GM19351 (cell line): Measurements from ENCODE around the gene GABBR2.

Source experiments
- ATAC-seq: cut with Tn5 transposase; IDR thresholded peaks from one replicate; pipeline ENCODE4 v1.9.1; 2021; ENCODE audit warnings: mild to moderate bottlenecking, moderate library complexity; ENCODE audit not compliant: unreplicated experiment

Gene GABBR2

GRCh38 chr9:98333703-98334582, 374.8 kb downstream of the GABBR2 start:
- ATAC-seq, result no peak

GRCh38 chr9:98332405-98332831, 376.3 kb downstream of the GABBR2 start:
- no peak for ATAC-seq

- no peak for ATAC-seq
Measured at GRCh38 chr9:98331536-98332259, 377.0 kb downstream of the GABBR2 start.

GRCh38 chr9:98330831-98331230, 377.9 kb downstream of the GABBR2 start:
- no peak for ATAC-seq

- ATAC-seq, result no peak
Measured at GRCh38 chr9:98329904-98330303, 378.8 kb downstream of the GABBR2 start.

- no peak for ATAC-seq
Measured at GRCh38 chr9:98329281-98329680, 379.5 kb downstream of the GABBR2 start.

GRCh38 chr9:98328770-98329169, 380.0 kb downstream of the GABBR2 start:
- ATAC-seq, result no peak

- no peak for ATAC-seq
Measured at GRCh38 chr9:98328141-98328540, 380.6 kb downstream of the GABBR2 start.

GRCh38 chr9:98327249-98327561, 381.5 kb downstream of the GABBR2 start:
- no peak for ATAC-seq

GRCh38 chr9:98326459-98327248, 382.1 kb downstream of the GABBR2 start:
- no peak for ATAC-seq

- no peak for ATAC-seq
Measured at GRCh38 chr9:98324801-98325200, 383.9 kb downstream of the GABBR2 start.

- no peak for ATAC-seq
Measured at GRCh38 chr9:98323831-98324135, 385.0 kb downstream of the GABBR2 start.

GRCh38 chr9:98323051-98323830, 385.5 kb downstream of the GABBR2 start:
- ATAC-seq, result no peak

- ATAC-seq, result no peak
Measured at GRCh38 chr9:98321269-98321668, 387.5 kb downstream of the GABBR2 start.

GRCh38 chr9:98318834-98319478, 389.8 kb downstream of the GABBR2 start:
- no peak for ATAC-seq

- ATAC-seq, result no peak
Measured at GRCh38 chr9:98318041-98318790, 390.5 kb downstream of the GABBR2 start.

GRCh38 chr9:98317134-98317857, 391.4 kb downstream of the GABBR2 start:
- ATAC-seq, result no peak

- ATAC-seq, result no peak
Measured at GRCh38 chr9:98316445-98317133, 392.1 kb downstream of the GABBR2 start.
